HG03575 (cell line): ENCODE measurements around the gene NRG3.

Source experiments
- ATAC-seq: cut with Tn5 transposase; IDR thresholded peaks from one replicate; pipeline ENCODE4 v1.9.1; 2021; ENCODE audit not compliant: unreplicated experiment, insufficient number of reproducible peaks, low FRiP score; ENCODE audit errors: extremely low read depth

NRG3 gene

GRCh38 chr10:81876253-81877077, 1.5 kb downstream of the NRG3 start:
- ATAC-seq = no peak

GRCh38 chr10:81877596-81877995, 2.6 kb downstream of the NRG3 start:
- ATAC-seq = no peak

GRCh38 chr10:81882011-81882410, 7.0 kb downstream of the NRG3 start:
- ATAC-seq = no peak

GRCh38 chr10:81884856-81885255, 9.9 kb downstream of the NRG3 start:
- ATAC-seq = no peak

GRCh38 chr10:81885491-81885890, 10.5 kb downstream of the NRG3 start:
- ATAC-seq = no peak

- ATAC-seq = no peak
These were observed 11.9 kb downstream of the NRG3 start for GRCh38 chr10:81886939-81887338.

- no peak for ATAC-seq
These were observed 14.3 kb downstream of the NRG3 start for GRCh38 chr10:81889181-81889769.

GRCh38 chr10:81894616-81895015, 19.6 kb downstream of the NRG3 start:
- ATAC-seq = no peak

GRCh38 chr10:81898518-81898917, 23.5 kb downstream of the NRG3 start:
- no peak for ATAC-seq

GRCh38 chr10:81900989-81901388, 26.0 kb downstream of the NRG3 start:
- no peak for ATAC-seq

GRCh38 chr10:81903472-81903871, 28.5 kb downstream of the NRG3 start:
- ATAC-seq = no peak

GRCh38 chr10:81905161-81905560, 30.2 kb downstream of the NRG3 start:
- no peak for ATAC-seq

GRCh38 chr10:81909453-81909852, 34.5 kb downstream of the NRG3 start:
- ATAC-seq = no peak

GRCh38 chr10:81911328-81911727, 36.3 kb downstream of the NRG3 start:
- no peak for ATAC-seq

GRCh38 chr10:81914736-81915503, 39.9 kb downstream of the NRG3 start:
- no peak for ATAC-seq

- no peak for ATAC-seq
These were observed 40.5 kb downstream of the NRG3 start for GRCh38 chr10:81915504-81915897.

GRCh38 chr10:81917666-81918065, 42.7 kb downstream of the NRG3 start:
- no peak for ATAC-seq

GRCh38 chr10:81918766-81919165, 43.8 kb downstream of the NRG3 start:
- ATAC-seq = no peak

- no peak for ATAC-seq
These were observed 45.3 kb downstream of the NRG3 start for GRCh38 chr10:81920213-81920829.

- no peak for ATAC-seq
These were observed 53.1 kb downstream of the NRG3 start for GRCh38 chr10:81928119-81928518.
